Gastroesophageal sphincter (tissue), 3 donors: ENCODE results near the gene PIK3R3.

ENCODE experiments used
- EP300 ChIP-seq: sonication (generic); formaldehyde crosslinking; IDR thresholded peaks from one replicate; pipeline ENCODE4 v1.6.1; 2017; ENCODE audit warnings: antibody characterized with exemption, mild to moderate bottlenecking
- POLR2A ChIP-seq, 2 donors: fragments of 450-650 bp; IDR thresholded peaks; one replicate each; pipeline ENCODE4 v1.6.1; 2017; ENCODE audit warnings: antibody characterized with exemption in 2 of 2, mild to moderate bottlenecking in 2 of 2, moderate library complexity in 1 of 2
- TF ChIP-seq, protein P1 (sequence below), 4 experiments: fragments of 200-600 bp in 2 of 4; fragments of 450-650 bp in 2 of 4; sonication (generic) in 1 of 4; IDR thresholded peaks; one replicate each; pipeline ENCODE4 v1.5.1; 2017 to 2019; ENCODE audit warnings: antibody characterized with exemption in 4 of 4, mild to moderate bottlenecking in 2 of 4, moderate library complexity in 2 of 4

DNA sequence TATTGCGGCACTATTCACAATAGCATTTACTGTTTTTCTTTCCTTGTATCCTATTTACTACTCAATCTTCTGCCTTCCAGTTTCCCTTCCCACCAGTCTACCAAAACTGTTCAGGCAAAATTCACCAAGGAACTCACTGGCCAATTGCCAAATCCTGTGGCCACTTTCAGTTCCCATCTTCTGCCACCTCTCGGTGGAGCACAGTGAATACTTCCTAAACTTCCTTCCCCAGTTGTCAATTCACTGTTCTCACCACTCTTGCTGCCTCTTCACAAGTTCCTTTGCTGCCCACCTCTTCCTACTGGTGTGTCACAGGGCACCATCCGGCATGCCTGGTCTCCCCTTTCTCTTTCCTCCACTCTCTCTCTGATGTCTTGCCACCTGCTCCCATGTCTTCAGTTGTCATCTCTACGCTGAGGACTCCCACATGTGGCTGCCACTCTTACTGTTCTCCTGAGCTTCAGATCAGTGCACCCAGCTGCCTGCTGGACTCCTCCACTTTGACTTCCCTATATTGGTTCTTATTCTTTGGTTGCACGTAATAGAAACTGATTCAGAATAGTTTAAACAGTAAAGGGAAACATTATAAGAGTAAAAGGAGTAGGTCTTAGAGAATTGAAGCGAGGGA is 114.4 kb downstream of the PIK3R3 start:
- TF ChIP-seq, protein P1, sequence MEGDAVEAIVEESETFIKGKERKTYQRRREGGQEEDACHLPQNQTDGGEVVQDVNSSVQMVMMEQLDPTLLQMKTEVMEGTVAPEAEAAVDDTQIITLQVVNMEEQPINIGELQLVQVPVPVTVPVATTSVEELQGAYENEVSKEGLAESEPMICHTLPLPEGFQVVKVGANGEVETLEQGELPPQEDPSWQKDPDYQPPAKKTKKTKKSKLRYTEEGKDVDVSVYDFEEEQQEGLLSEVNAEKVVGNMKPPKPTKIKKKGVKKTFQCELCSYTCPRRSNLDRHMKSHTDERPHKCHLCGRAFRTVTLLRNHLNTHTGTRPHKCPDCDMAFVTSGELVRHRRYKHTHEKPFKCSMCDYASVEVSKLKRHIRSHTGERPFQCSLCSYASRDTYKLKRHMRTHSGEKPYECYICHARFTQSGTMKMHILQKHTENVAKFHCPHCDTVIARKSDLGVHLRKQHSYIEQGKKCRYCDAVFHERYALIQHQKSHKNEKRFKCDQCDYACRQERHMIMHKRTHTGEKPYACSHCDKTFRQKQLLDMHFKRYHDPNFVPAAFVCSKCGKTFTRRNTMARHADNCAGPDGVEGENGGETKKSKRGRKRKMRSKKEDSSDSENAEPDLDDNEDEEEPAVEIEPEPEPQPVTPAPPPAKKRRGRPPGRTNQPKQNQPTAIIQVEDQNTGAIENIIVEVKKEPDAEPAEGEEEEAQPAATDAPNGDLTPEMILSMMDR (IDR thresholded peaks at IDR 0.05): no peak
- no peak for TF ChIP-seq EP300
- no peak for TF ChIP-seq POLR2A (IDR thresholded peaks at IDR 0.05)
